RWPE1 (cell line): Measurements from ENCODE around the gene EXOC5.

ENCODE experiments used
- CTCF ChIA-PET: fragments of 350-600 bp; sonication (Branson Sonifier 250); formaldehyde crosslinking; extraction: SDS; loops from one replicate; lab custom pipeline; 2021; lab: Yijun Ruan, JAX
- POLR2A ChIA-PET: fragments of 400-600 bp; formaldehyde crosslinking; extraction: SDS; loops from one replicate; lab custom pipeline; 2020; ENCODE audit warnings: antibody characterized with exemption; ENCODE audit not compliant: low non-redundant PET; lab: Yijun Ruan, JAX
- DNase-seq: peaks from one replicate; pipeline ENCODE4 v3.0.0; 2012; ENCODE audit warnings: low spot score
- H3K27ac ChIP-seq: fragments of 450-650 bp; 2 replicates; pipeline ENCODE4 v1.5.1; 2017
- CTCF ChIP-seq: fragments of 450-650 bp; conservative IDR thresholded peaks from 2 replicates; pipeline ENCODE4 v1.5.1; 2017; ENCODE audit warnings: low read depth, mild to moderate bottlenecking

The EXOC5 gene

GRCh38 chr14:57153286-57153685 is 115.4 kb downstream of the EXOC5 start:
- no peak overlapping the region for H3K27ac ChIP-seq
- ChIA-PET CTCF (no interaction called here), POLR2A (no interaction called here)
- DNase-seq = no peak
- no peak for TF ChIP-seq CTCF
